ENCODE measurements around the gene ZFYVE27.
A peak's percentile ranks its signal among the peaks of the same experiment; 100 is the strongest.

The ZFYVE27 gene

DNA sequence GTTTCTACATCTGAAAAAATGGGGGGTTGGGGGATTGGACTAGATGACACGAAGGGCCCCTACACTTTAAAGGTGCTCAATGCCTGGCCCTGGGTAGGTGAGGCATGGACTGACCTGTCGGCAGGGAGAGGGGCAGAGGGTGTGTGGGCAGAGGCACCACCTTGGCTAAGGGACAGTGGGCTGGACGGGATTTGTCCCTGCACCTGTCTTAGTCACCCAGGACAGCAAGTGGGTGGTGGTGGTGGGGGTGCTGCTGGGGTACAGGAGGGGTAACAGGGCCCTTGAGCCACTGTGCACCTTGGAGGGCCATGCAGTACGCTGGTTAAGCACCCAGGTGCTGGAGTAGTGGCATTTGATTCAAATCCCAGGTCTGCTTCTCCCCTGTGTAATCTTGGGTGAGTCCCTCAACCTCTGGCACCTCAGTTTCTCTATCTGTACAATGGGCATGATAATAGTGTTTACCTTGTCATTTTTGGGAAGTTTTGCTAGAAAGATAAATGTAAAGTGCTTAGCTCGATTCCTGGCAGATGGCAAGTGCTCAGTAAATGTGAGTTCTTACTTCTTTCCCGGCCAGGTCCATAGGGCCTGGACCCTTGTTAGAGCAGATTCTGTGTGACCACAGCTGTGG, 53.0 kb downstream of the ZFYVE27 start:
- H3K27ac ChIP-seq: no peak overlapping the region
- TF ChIP-seq CTCF (conservative IDR thresholded peaks at IDR 0.05): no peak

GRCh38 chr10:97791824-97792721, 55.1 kb downstream of the ZFYVE27 start:
- TF ChIP-seq CTCF (conservative IDR thresholded peaks at IDR 0.05): peak; percentile 93
- H3K27ac ChIP-seq: no peak overlapping the region

- H3K27ac ChIP-seq: no peak overlapping the region
- no peak for TF ChIP-seq CTCF (conservative IDR thresholded peaks at IDR 0.05)
These were observed 59.0 kb downstream of the ZFYVE27 start for GRCh38 chr10:97795886-97796285.

GRCh38 chr10:97796651-97797050, 59.7 kb downstream of the ZFYVE27 start:
- TF ChIP-seq CTCF (conservative IDR thresholded peaks at IDR 0.05): no peak

DNA sequence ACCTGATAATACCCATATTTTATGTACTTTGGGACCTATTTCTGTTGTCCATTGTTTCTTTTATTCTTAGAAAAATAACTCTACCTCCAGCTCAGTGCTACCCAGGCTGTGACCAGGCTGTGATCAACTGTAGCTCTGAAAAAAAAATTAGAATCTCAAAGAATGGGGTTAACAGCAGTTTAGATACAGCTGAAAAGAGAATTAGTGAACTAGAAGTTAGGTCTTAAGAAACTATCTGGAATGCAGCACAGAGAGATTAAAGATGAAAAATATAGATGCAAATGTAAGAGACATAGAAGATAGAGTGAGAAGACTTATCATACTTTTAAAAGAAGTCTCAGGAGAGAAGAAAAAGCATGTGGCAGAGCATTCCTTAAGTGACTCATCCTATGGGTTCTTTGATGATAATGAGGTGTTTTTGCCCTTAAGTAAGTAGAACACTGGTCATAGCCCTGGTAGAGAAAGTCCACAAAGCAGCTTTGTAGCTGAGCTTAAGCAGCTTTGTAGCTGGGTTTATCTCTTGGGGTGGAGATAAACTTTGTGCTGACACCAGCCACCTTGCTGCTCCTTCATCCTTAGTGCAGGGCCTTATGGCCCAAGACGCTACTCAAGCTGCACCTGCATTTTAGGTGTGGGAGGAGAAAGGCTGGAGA, 62.2 kb downstream of the ZFYVE27 start:
- H3K27ac ChIP-seq: no peak overlapping the region
- TF ChIP-seq CTCF (conservative IDR thresholded peaks at IDR 0.05): no peak

More at GRCh38 chr10:97796651-97797050, 59.7 kb downstream of the ZFYVE27 start:
- H3K27ac ChIP-seq: no peak overlapping the region

- TF ChIP-seq CTCF (conservative IDR thresholded peaks at IDR 0.05): no peak
- no peak overlapping the region for H3K27ac ChIP-seq
These were observed 63.5 kb downstream of the ZFYVE27 start for GRCh38 chr10:97800474-97800873.

- TF ChIP-seq CTCF (conservative IDR thresholded peaks at IDR 0.05): no peak
- H3K27ac ChIP-seq: no peak overlapping the region
These were observed 64.5 kb downstream of the ZFYVE27 start for GRCh38 chr10:97801422-97801821.
